MM.1S (cell line): ENCODE measurements around the gene ZNF334.
A peak's percentile ranks its signal among the peaks of the same experiment; 100 is the strongest.

Source experiments
- DNase-seq: peaks from one replicate; pipeline ENCODE4 v3.0.0-alpha.2; 2015
- H2AFZ ChIP-seq: fragments of 300-600 bp; sonication (generic); 2 replicates; pipeline ENCODE4 v1.6.0; 2016; ENCODE audit warnings: antibody characterized with exemption, low read length
- H3F3A ChIP-seq: fragments of 300-600 bp; sonication (generic); 2 replicates; pipeline ENCODE4 v1.6.1; 2016; ENCODE audit warnings: mild to moderate bottlenecking, antibody characterized with exemption, low read length, moderate library complexity, mixed read lengths; ENCODE audit not compliant: insufficient read depth
- H3K27ac ChIP-seq: fragments of 300-600 bp; sonication (generic); 2 replicates; pipeline ENCODE4 v1.5.1; 2016; ENCODE audit warnings: mild to moderate bottlenecking, low read length
- H3K27me3 ChIP-seq: fragments of 300-600 bp; sonication (generic); replicated peaks from 2 replicates; pipeline ENCODE4 v1.6.0; 2016; ENCODE audit warnings: low read length; ENCODE audit not compliant: insufficient read depth
- H3K36me3 ChIP-seq: fragments of 300-600 bp; sonication (generic); replicated peaks from 2 replicates; pipeline ENCODE4 v1.6.1; 2016; ENCODE audit warnings: mild to moderate bottlenecking, low read length, mixed read lengths; ENCODE audit not compliant: insufficient read depth
- H3K4me1 ChIP-seq: fragments of 300-600 bp; sonication (generic); 2 replicates; pipeline ENCODE4 v1.6.1; 2016; ENCODE audit warnings: low read length, mixed read lengths
- H3K4me2 ChIP-seq: fragments of 300-600 bp; sonication (generic); 2 replicates; pipeline ENCODE4 v1.6.0; 2016; ENCODE audit warnings: low read depth, low read length
- H3K4me3 ChIP-seq: fragments of 300-600 bp; sonication (generic); 2 replicates; pipeline ENCODE4 v1.5.1; 2016; ENCODE audit warnings: low read length, mixed read lengths
- H3K79me2 ChIP-seq: fragments of 300-600 bp; sonication (generic); 2 replicates; pipeline ENCODE4 v1.6.1; 2016; ENCODE audit warnings: mixed run types, low read length, mixed read lengths
- H3K9ac ChIP-seq: fragments of 300-600 bp; sonication (generic); 2 replicates; pipeline ENCODE4 v1.6.1; 2016; ENCODE audit warnings: low read length, mixed read lengths
- H3K9me2 ChIP-seq: fragments of 300-600 bp; sonication (generic); replicated peaks from 2 replicates; pipeline ENCODE4 v1.6.1; 2016; ENCODE audit warnings: mild to moderate bottlenecking, low read length, mixed read lengths; ENCODE audit not compliant: insufficient read depth
- H3K9me3 ChIP-seq: fragments of 300-600 bp; sonication (generic); replicated peaks from 2 replicates; pipeline ENCODE4 v1.6.1; 2016; ENCODE audit warnings: mild to moderate bottlenecking, low read length, mixed read lengths; ENCODE audit not compliant: insufficient read depth
- H4K20me1 ChIP-seq: fragments of 300-600 bp; sonication (generic); 2 replicates; pipeline ENCODE4 v1.6.1; 2016; ENCODE audit warnings: mild to moderate bottlenecking, low read length, moderate library complexity, mixed read lengths; ENCODE audit not compliant: insufficient read depth
- EZH2 ChIP-seq: fragments of 300-600 bp; sonication (generic); optimal IDR thresholded peaks from 2 replicates; pipeline ENCODE3; 2017; ENCODE audit warnings: low read depth, mild to moderate bottlenecking, antibody characterized with exemption, low read length, mixed read lengths
- EZH2phosphoT487 ChIP-seq: fragments of 300-600 bp; sonication (generic); IDR thresholded peaks from 2 replicates; pipeline ENCODE4 v1.6.1; 2018; ENCODE audit warnings: antibody characterized with exemption, low read length
- TF ChIP-seq, protein P1 (sequence below): fragments of 300-600 bp; sonication (generic); IDR thresholded peaks from 2 replicates; pipeline ENCODE4 v1.5.1; 2016; ENCODE audit warnings: antibody characterized with exemption, low read length, mixed read lengths

ZNF334 gene

GRCh38 chr20:46553926-46554325 lies 40.6 kb upstream of the ZNF334 start:
- Histone ChIP-seq H3K4me2 (peak overlapping the region; percentile 41; the same call in 1 of the 2 replicates), H3K4me1 (peaks cover 86% of the 10 kb centered on the region), H3K9ac (no peak overlapping the region)

GRCh38 chr20:46552460-46553420 lies 39.4 kb upstream of the ZNF334 start:
- Histone ChIP-seq H3K9ac (peak overlapping the region; percentile 55), H3K27me3 (no peaks in the 10 kb centered on the region), H3F3A (peaks cover 52% of the 10 kb centered on the region), H3K4me1 (peaks cover 93% of the 10 kb centered on the region), H4K20me1 (no peaks in the 10 kb centered on the region), H3K36me3 (no peaks in the 10 kb centered on the region), H3K4me2 (peak overlapping the region; percentile 62), H3K9me3 (no peaks in the 10 kb centered on the region), H3K79me2 (no peaks in the 10 kb centered on the region), H3K9me2 (no peaks in the 10 kb centered on the region), H3K4me3 (peak overlapping the region; percentile 12; the same call in 1 of the 2 replicates), H2AFZ (peak overlapping the region; percentile 9; the same call in 1 of the 2 replicates), H3K27ac (peak overlapping the region; percentile 92)
- peak; percentile 92 for DNase-seq
- TF ChIP-seq, protein P1, sequence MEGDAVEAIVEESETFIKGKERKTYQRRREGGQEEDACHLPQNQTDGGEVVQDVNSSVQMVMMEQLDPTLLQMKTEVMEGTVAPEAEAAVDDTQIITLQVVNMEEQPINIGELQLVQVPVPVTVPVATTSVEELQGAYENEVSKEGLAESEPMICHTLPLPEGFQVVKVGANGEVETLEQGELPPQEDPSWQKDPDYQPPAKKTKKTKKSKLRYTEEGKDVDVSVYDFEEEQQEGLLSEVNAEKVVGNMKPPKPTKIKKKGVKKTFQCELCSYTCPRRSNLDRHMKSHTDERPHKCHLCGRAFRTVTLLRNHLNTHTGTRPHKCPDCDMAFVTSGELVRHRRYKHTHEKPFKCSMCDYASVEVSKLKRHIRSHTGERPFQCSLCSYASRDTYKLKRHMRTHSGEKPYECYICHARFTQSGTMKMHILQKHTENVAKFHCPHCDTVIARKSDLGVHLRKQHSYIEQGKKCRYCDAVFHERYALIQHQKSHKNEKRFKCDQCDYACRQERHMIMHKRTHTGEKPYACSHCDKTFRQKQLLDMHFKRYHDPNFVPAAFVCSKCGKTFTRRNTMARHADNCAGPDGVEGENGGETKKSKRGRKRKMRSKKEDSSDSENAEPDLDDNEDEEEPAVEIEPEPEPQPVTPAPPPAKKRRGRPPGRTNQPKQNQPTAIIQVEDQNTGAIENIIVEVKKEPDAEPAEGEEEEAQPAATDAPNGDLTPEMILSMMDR = no peak
- no peak for TF ChIP-seq EZH2
- no peak for TF ChIP-seq EZH2phosphoT487

More at GRCh38 chr20:46553926-46554325, 40.6 kb upstream of the ZNF334 start:
- H3K27ac ChIP-seq = peak overlapping the region; percentile 92; the same call in 1 of the 2 replicates
- no peaks in the 10 kb centered on the region for H3K9me3 ChIP-seq
- H3K27me3 ChIP-seq = no peaks in the 10 kb centered on the region
- H3F3A ChIP-seq = peaks cover 47% of the 10 kb centered on the region
- TF ChIP-seq, protein P1 = no peak
- no peak for TF ChIP-seq EZH2
- TF ChIP-seq EZH2phosphoT487 = no peak
- H3K4me3 ChIP-seq = no peak overlapping the region
- no peaks in the 10 kb centered on the region for H3K36me3 ChIP-seq
- H2AFZ ChIP-seq = no peak overlapping the region
- no peaks in the 10 kb centered on the region for H3K79me2 ChIP-seq
- no peak for DNase-seq
- H4K20me1 ChIP-seq = no peaks in the 10 kb centered on the region
- no peaks in the 10 kb centered on the region for H3K9me2 ChIP-seq

GRCh38 chr20:46551522-46552381 lies 38.4 kb upstream of the ZNF334 start:
- H3K9ac ChIP-seq = no peak overlapping the region; the same call in 1 of the 2 replicates

More at GRCh38 chr20:46551522-46552381, 38.4 kb upstream of the ZNF334 start:
- Histone ChIP-seq H3K79me2 (no peaks in the 10 kb centered on the region), H2AFZ (no peak overlapping the region), H3K27ac (peak overlapping the region; percentile 92; the same call in 1 of the 2 replicates), H4K20me1 (no peaks in the 10 kb centered on the region), H3K9me2 (no peaks in the 10 kb centered on the region), H3K9me3 (no peaks in the 10 kb centered on the region), H3K27me3 (no peaks in the 10 kb centered on the region), H3K4me3 (no peak overlapping the region), H3K4me1 (peaks cover 93% of the 10 kb centered on the region), H3K4me2 (peak overlapping the region; percentile 62; the same call in 1 of the 2 replicates), H3F3A (peaks cover 50% of the 10 kb centered on the region), H3K36me3 (no peaks in the 10 kb centered on the region)
- no peak for DNase-seq
- TF ChIP-seq, protein P1 = no peak
- TF ChIP-seq EZH2phosphoT487 (no peak), EZH2 (no peak)
